ENCODE measurements around the gene ZNF12. TPM values are rescaled to one million over a fixed set of nuclear protein-coding genes. Genes with fewer than 3 reads are reported as not detected.

The ZNF12 gene
- total RNA-seq, 1 donor, result 16.9 TPM

- DNase-seq (ENCODE audit: low read depth), result peak; percentile 25
- peak overlapping the region; percentile 89 for H3K4me3 ChIP-seq (ENCODE audit: low read depth, low read length)
- TF ChIP-seq, protein P1, sequence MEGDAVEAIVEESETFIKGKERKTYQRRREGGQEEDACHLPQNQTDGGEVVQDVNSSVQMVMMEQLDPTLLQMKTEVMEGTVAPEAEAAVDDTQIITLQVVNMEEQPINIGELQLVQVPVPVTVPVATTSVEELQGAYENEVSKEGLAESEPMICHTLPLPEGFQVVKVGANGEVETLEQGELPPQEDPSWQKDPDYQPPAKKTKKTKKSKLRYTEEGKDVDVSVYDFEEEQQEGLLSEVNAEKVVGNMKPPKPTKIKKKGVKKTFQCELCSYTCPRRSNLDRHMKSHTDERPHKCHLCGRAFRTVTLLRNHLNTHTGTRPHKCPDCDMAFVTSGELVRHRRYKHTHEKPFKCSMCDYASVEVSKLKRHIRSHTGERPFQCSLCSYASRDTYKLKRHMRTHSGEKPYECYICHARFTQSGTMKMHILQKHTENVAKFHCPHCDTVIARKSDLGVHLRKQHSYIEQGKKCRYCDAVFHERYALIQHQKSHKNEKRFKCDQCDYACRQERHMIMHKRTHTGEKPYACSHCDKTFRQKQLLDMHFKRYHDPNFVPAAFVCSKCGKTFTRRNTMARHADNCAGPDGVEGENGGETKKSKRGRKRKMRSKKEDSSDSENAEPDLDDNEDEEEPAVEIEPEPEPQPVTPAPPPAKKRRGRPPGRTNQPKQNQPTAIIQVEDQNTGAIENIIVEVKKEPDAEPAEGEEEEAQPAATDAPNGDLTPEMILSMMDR (IDR thresholded peaks at IDR 0.05; ENCODE audit: insufficient read depth, low read length), result no peak
These were observed 635 bp downstream of the ZNF12 start for GRCh38 chr7:6705959-6706665.

- no peak overlapping the region for H3K4me3 ChIP-seq (ENCODE audit: low read depth, low read length)
- DNase-seq (ENCODE audit: low read depth), result no peak
- TF ChIP-seq, protein P1 (IDR thresholded peaks at IDR 0.05; ENCODE audit: insufficient read depth, low read length), result no peak
These were observed 4.9 kb downstream of the ZNF12 start for GRCh38 chr7:6701860-6702259.

DNA sequence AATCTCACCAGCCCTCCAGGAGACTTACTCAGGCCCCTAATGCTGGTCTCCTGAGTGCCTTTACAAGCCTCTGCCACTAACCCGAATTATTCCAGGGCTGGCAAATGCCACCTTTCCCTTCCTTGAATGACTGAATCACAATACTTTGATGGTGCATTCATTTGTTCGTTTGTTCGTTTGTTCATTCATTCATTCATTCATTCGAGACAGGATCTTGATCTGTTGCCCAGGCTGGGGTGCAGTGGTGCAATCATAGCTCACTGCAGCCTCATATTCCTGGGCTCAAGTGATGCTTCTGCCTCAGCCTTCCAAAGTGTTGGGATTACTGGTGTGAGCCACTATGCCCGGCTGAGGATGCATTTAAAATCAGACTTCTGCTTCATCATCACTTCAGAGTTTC lies 6.0 kb downstream of the ZNF12 start:
- no peak overlapping the region for H3K4me3 ChIP-seq (ENCODE audit: low read depth, low read length)
- no peak for DNase-seq (ENCODE audit: low read depth)
- TF ChIP-seq, protein P1 (IDR thresholded peaks at IDR 0.05; ENCODE audit: insufficient read depth, low read length), result no peak

DNA sequence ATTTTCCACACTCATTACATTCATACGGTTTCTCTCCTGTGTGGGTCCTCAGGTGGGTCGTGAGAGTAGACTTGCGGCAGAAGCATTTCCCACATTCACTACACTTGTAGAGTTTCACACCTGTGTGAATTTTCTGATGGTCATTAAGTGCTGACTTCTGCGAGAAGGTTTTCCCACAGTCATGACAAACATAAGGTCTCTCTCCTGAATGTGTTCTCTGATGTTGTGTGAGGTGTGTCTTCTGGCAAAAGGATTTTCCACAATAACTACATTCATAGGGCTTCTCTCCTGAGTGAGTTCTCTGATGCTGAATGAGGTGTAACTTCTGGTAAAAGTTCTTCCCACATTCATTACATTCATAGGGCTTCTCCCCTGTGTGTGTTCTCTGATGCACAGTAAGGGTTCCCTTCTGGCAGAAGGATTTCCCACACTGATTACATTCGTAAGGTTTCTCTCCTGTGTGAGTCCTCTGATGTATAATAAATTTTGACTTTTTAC lies 15.1 kb downstream of the ZNF12 start:
- peak; percentile 16 for DNase-seq (ENCODE audit: low read depth)
- H3K4me3 ChIP-seq (ENCODE audit: low read depth, low read length), result no peak overlapping the region
- TF ChIP-seq, protein P1 (IDR thresholded peaks at IDR 0.05; ENCODE audit: insufficient read depth, low read length), result no peak

- TF ChIP-seq, protein P1 (IDR thresholded peaks at IDR 0.05; ENCODE audit: insufficient read depth, low read length), result no peak
- no peak overlapping the region for H3K4me3 ChIP-seq (ENCODE audit: low read depth, low read length)
- no peak for DNase-seq (ENCODE audit: low read depth)
These were observed 15.6 kb downstream of the ZNF12 start for GRCh38 chr7:6691103-6691502.

DNA sequence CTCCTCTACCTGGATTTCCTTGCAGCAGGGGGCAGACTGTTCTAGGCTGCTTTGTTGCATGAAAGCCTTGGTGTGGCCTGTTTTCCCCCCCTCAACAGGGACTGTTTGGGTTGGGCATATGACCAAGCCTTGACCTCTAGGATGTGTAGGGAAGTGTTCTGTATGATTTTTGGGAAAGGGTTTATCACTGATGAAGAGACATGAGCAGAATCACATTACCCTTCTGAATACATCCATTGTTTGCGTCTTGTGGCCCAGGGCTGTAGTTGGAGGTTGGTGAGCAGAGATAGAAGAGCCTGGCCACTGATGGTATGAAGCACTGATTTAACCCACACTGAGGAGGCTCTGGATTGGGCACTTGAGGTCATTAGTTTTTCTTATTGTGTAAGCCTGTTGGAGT lies 26.6 kb downstream of the ZNF12 start:
- DNase-seq (ENCODE audit: low read depth), result no peak
- H3K4me3 ChIP-seq (ENCODE audit: low read depth, low read length), result no peak overlapping the region
- TF ChIP-seq, protein P1 (IDR thresholded peaks at IDR 0.05; ENCODE audit: insufficient read depth, low read length), result no peak

Measured in fibroblast of the aortic adventitia (primary cell).